Stimulated activated naive CD8-positive, alpha-beta T cell treated with anti-CD3 and anti-CD28 coated beads, Interleukin-15, Interleukin-2, amounts not matched to agents 100 U/mL and 50 U/mL, for 24 hours (primary cell): ENCODE measurements around the gene KCNK3.
A peak's percentile ranks its signal among the peaks of the same experiment; 100 is the strongest.

Source experiments
- ATAC-seq: fragments of 150-1000 bp; cut with Tn5 transposase; one replicate; pipeline ENCODE4 v1.10.0; 2021
- DNase-seq: peaks from one replicate; pipeline ENCODE4 v3.0.0; 2021

The KCNK3 gene

GRCh38 chr2:26691881-26692278 lies 642 bp upstream of the KCNK3 start:
- DNase-seq (no peak), ATAC-seq (no peak)

GRCh38 chr2:26692897-26693849 lies 651 bp downstream of the KCNK3 start:
- ATAC-seq (peak; percentile 14), DNase-seq (peak; percentile 15)

DNA sequence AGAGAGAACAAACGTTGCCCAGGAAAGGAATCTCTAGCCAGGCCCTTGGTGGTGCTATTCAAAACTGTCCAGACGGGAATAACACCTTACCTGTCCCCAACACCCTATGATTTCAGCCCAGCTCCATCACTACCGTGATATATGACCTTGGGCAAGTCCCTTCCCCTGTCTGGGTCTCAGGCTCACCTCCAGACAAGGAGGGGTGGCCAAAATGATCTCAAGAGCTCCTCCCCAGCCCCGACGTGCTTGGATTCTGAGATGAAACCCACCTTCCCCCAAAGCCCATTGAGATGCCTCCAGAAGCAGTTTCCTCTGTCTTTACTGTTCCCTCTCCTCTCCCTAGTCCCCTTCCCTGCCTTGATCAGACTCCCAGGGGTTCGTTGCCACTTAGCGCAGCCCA lies 1.5 kb downstream of the KCNK3 start:
- DNase-seq (no peak), ATAC-seq (no peak)

- DNase-seq, result no peak
Measured at GRCh38 chr2:26696351-26696816, 3.9 kb downstream of the KCNK3 start.

GRCh38 chr2:26697425-26697824 lies 4.9 kb downstream of the KCNK3 start:
- ATAC-seq, result no peak
- DNase-seq, result no peak

More at GRCh38 chr2:26696351-26696816, 3.9 kb downstream of the KCNK3 start:
- ATAC-seq, result peak; percentile 4

GRCh38 chr2:26699295-26699694 lies 6.8 kb downstream of the KCNK3 start:
- DNase-seq, result no peak

GRCh38 chr2:26700078-26700477 lies 7.6 kb downstream of the KCNK3 start:
- ATAC-seq (no peak), DNase-seq (no peak)

More at GRCh38 chr2:26699295-26699694, 6.8 kb downstream of the KCNK3 start:
- no peak for ATAC-seq

DNA sequence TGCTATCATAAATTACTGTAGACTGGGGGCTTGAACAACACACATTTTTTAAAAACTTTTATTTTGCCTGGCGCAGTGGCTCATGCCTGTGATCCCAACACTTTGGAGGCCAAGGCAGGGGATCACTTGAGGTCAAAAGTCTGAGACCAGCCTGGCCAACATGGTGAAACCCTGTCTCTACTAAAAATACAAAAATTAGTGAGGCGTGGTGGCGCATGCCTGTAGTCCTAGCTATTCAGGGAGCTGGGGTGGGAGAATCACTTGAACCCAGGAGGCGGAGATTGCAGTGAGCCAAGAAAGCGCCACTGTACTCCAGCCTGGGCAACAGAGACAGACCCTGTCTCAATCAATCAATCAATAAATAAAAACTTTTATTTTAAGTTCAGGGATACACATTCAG lies 9.1 kb downstream of the KCNK3 start:
- DNase-seq, result no peak
- no peak for ATAC-seq

- ATAC-seq, result no peak
- no peak for DNase-seq
Measured at GRCh38 chr2:26702025-26702424, 9.5 kb downstream of the KCNK3 start.

- DNase-seq (no peak), ATAC-seq (no peak)
Measured at GRCh38 chr2:26704441-26704977, 12.0 kb downstream of the KCNK3 start.

DNA sequence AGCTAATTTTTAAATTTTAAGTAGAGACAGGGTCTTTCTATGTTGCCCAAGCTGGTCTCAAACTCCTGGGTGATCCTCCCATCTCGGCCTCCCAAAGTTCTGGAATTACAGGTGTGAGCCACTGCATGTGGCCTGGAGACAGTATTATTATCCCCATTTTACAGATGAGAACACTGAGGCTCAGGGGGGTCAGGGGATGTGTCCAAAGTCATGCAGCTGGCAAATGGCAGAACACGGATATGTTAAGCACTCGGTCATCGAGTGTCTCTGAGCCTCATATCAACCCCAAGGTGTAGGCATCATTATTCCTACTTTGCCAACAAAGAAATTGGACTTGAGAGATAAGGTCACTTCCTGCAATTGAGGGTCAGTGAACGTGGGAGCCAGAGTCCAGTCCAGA lies 12.6 kb downstream of the KCNK3 start:
- DNase-seq (no peak), ATAC-seq (no peak)

DNA sequence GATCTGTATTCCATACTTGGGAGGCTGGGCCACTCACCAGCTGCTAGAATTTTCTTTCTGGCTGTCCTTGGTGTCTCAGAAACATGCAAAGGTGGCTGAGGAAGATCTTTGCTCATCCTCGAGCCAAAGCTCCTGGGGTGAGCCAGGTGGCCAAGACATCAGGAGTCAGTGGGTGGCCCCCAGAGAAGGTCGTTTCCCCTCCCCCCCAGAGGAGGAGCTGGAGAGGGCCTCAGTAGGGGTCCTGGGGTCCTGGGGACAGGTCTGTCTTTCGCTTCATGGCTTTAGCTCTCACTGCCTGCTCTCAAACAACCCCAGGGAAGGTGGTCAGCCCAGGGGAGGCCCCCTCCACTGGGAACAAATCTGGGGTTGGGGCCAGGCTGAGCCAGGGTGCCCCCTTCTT lies 13.6 kb downstream of the KCNK3 start:
- ATAC-seq, result no peak

DNA sequence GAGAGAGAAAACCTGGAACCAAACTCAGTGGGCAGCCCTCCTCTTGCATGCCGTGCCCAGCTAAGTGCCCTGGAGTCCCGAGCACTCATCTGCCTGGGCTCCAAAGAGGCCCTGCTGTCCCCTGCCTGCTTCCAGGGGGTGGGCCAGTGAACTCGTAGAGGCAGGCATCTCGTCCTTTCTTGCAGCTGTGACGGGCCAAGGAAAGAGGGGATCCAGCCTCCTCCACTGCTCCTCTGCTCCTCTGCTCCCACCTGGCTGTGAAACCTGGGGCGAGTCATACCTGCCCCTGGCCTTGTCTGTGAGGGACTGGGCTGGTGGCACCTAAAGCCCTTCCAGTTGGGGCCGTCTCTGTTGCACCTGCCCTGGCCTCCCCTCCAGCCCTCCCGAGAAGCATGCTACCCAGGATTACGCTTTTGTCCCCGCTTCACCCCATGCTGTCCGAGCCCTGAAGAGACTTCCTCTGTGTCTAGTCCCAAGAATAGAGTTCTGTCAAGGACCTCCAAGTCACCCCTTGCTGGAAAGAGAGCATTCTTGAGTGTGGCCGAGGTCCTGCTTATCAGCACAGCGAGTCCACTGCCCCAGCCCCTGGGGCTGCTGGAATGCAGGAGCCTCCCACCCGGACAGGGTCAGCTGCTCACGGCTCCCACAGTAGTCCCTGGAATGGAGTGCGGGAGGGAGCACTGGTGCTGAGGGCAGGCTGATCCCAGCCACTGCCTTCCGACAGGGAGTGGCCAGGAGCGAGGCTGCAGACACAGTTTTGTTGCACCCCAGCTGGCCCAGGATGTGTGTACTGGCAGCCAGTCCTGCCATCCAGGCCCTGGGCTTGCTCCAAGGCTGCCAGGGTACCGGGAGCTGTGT lies 14.3 kb downstream of the KCNK3 start:
- DNase-seq, result no peak
- no peak for ATAC-seq

More for the DNA sequence above, 13.6 kb downstream of the KCNK3 start:
- DNase-seq, result no peak

- DNase-seq, result no peak
- no peak for ATAC-seq
Measured at GRCh38 chr2:26707747-26708146, 15.2 kb downstream of the KCNK3 start.

GRCh38 chr2:26708457-26708856 lies 15.9 kb downstream of the KCNK3 start:
- DNase-seq, result no peak
- no peak for ATAC-seq

DNA sequence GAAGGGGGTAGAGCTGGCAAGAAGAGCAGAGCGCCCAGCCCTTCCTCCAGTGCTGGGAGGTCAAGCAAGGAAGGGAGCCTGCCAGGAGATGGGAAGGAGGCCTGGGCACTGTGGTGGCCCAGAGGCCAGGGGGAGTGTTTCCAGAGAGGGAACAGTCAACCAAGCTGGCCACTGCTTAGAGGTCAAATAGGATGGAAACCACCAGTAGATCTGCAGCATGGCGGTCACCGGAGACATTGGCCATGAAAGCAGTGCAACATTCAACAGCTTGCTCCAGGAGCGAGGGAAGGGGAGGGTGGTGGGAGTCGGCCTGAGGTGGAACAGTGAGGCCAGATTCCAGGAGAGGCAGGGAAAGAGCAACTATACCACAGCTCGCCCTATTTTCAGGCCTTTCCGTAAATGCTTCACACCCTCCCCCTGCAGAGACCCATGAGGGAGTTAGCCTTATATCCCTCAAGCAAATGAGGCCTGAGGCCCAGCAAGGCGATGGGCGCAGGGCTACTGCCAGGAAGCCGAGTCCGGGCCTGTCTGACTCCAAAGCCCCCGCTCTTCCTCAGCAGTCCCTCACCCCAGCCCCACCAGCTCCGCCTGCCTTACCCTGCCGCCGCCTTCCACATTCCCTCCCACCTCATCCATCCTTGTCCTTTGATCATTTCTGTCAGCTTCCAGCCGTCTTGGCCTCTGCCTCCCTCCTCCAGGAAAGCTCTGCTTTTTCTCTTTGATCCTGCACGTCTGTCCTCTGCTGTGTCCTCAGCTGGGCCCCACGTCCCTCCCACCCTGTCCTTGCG lies 17.0 kb downstream of the KCNK3 start:
- DNase-seq (no peak), ATAC-seq (no peak)

- DNase-seq, result no peak
- no peak for ATAC-seq
Measured at GRCh38 chr2:26710145-26710544, 17.6 kb downstream of the KCNK3 start.

DNA sequence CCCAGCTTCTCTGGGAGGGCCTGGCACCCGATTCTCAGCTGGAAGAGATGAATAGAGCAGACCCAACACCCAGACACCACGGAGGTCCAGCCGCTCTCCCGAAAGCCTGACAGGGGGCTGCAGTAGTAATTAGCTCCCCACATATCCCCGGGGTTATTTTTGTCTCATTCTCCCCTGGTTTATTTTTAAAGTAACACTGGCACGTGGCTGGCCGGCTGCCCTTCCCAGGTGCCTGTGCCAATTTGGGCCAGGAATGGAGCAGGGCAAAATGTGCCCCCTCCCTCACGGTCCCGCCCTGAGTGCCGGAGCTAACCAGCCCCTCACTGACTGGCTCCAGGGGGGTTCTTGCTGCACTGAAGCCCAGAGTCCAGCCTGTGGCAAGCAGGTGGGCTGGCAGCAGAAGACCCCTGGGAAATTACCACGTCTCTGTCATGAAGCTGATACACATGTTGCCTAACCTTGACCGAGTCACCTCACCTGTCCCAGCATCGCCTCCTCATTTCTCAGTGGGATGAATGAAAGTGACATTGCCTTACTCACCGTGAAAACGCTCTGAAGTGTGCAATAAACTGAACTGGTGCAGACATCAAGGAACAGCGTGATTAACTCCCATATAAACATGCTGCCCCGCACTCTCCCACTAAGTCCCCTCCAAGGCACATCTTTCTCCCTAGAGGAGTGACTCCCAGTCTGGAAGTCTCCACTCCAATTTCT lies 18.4 kb downstream of the KCNK3 start:
- DNase-seq, result no peak

DNA sequence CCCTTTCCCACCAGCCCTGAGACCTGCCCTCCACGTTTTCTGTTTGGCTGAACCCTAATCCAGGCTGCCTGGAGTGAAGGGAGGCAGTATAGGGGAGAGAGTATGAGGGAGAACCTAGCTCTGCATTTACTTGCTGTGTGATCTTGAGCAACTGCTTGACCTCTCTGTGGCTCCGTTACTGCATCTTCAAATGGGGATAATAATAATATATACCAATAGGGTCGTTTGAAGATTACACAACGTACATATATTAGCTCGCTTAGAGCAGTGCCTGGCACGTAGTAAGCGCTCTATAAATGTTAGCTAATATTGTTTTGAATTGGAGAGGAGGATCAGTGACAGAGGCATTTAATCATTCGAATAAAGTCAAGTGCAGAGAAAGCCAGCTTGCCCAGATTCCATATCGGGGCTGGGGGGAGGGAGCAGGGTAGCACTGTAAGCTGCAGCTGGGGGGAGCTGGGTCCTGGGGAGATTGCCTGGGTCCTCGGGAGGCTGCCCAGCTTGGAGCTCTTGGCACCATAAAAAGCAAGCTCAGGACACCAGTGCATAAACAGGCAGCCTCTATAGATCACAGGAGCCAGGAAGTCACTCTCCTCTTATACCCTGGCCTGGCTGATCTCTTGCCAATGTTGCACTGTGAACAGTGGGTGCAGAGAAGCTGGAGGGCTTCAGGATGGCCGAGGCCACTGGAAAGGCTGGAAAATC lies 19.1 kb downstream of the KCNK3 start:
- DNase-seq, result no peak
- no peak for ATAC-seq

More for the DNA sequence above, 18.4 kb downstream of the KCNK3 start:
- ATAC-seq, result no peak
